ENCODE results near the gene RIMBP2.

DNA sequence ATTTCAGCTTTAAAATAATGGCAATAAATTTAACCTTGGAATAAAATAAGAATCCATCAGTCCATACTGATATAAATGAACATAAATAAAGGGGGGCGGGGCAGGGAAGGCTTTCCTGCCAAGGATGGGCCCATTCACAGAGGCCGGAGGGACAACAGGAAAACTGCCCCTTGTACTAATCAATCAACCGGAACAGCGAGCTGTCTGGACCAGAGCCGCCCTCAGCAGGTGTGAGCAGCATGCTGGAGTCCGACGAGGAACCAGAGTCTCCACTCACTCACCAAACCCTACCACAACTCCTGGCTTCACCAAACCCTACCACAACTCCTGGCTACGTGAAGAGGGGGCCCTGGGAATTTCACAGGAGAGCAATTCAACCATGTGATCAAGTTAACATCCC lies 51.3 kb downstream of the RIMBP2 start:
- no peak for TF ChIP-seq JUND (IDR thresholded peaks at IDR 0.05)
- TF ChIP-seq, protein P1, sequence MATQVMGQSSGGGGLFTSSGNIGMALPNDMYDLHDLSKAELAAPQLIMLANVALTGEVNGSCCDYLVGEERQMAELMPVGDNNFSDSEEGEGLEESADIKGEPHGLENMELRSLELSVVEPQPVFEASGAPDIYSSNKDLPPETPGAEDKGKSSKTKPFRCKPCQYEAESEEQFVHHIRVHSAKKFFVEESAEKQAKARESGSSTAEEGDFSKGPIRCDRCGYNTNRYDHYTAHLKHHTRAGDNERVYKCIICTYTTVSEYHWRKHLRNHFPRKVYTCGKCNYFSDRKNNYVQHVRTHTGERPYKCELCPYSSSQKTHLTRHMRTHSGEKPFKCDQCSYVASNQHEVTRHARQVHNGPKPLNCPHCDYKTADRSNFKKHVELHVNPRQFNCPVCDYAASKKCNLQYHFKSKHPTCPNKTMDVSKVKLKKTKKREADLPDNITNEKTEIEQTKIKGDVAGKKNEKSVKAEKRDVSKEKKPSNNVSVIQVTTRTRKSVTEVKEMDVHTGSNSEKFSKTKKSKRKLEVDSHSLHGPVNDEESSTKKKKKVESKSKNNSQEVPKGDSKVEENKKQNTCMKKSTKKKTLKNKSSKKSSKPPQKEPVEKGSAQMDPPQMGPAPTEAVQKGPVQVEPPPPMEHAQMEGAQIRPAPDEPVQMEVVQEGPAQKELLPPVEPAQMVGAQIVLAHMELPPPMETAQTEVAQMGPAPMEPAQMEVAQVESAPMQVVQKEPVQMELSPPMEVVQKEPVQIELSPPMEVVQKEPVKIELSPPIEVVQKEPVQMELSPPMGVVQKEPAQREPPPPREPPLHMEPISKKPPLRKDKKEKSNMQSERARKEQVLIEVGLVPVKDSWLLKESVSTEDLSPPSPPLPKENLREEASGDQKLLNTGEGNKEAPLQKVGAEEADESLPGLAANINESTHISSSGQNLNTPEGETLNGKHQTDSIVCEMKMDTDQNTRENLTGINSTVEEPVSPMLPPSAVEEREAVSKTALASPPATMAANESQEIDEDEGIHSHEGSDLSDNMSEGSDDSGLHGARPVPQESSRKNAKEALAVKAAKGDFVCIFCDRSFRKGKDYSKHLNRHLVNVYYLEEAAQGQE (IDR thresholded peaks at IDR 0.05; ENCODE audit: low read depth, low read length), result no peak

Data from SK-N-SH (cell line).